Measurements from ENCODE around the gene NTSR1.

DNA sequence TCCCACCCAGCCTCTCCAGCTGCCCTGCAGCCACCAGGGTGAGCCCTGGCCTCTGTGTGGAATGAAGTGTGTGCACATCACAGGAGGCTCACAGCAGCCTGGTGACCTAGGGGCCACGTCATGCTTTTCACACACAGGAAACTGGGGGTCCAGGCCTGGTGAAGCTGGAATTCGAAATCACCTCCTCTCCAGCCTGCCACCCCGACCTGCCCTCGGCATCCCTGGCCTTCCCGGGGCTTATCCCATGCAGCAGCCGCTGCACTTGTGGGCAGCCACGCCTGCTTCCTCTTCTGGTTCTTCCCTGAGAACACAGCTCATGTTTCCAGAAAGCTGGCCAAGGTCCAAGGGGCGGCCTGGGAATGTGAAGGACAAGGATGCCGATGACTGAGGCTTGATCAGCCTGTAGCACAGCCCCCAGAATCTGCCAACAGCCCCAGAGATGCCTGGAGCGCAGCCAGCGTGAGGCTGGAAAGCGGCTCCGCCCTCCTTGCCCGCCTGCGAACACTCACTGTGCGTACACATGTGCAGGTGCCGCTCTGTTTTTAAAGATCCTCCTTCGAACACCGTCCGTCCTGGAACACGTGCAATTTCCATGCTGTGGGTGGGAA lies 4.2 kb upstream of the NTSR1 start:
- TF ChIP-seq, protein P1, sequence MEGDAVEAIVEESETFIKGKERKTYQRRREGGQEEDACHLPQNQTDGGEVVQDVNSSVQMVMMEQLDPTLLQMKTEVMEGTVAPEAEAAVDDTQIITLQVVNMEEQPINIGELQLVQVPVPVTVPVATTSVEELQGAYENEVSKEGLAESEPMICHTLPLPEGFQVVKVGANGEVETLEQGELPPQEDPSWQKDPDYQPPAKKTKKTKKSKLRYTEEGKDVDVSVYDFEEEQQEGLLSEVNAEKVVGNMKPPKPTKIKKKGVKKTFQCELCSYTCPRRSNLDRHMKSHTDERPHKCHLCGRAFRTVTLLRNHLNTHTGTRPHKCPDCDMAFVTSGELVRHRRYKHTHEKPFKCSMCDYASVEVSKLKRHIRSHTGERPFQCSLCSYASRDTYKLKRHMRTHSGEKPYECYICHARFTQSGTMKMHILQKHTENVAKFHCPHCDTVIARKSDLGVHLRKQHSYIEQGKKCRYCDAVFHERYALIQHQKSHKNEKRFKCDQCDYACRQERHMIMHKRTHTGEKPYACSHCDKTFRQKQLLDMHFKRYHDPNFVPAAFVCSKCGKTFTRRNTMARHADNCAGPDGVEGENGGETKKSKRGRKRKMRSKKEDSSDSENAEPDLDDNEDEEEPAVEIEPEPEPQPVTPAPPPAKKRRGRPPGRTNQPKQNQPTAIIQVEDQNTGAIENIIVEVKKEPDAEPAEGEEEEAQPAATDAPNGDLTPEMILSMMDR (IDR thresholded peaks at IDR 0.05): no peak
- TF ChIP-seq POLR2A (IDR thresholded peaks at IDR 0.05): no peak

Measured in Peyer's patch (tissue), 4 donors.